ENCODE data around the gene MEI4.
"Not testable (repeated sequence)": the region's sequence is repeated elsewhere in the genome, so short reads cannot be mapped to it uniquely, and the experiment has no call there.

DNA sequence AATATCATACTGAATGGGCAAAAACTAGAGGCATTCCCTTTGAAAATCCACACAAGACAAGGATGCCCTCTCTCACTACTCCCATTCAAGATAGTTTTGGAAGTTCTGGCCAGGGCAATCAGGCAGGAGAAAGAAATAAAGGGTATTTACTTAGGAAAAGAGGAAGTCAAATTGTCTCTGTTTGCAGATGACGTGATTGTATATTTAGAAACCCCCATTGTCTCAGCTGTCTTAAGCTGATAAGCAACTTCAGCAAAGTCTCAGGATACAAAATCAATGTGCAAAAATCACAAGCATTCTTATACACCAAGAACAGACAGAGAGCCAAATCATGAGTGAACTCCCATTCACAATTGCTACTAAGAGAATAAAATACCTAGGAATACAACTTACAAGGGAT lies 99.3 kb downstream of the MEI4 start:
- TF ChIP-seq, protein P1, sequence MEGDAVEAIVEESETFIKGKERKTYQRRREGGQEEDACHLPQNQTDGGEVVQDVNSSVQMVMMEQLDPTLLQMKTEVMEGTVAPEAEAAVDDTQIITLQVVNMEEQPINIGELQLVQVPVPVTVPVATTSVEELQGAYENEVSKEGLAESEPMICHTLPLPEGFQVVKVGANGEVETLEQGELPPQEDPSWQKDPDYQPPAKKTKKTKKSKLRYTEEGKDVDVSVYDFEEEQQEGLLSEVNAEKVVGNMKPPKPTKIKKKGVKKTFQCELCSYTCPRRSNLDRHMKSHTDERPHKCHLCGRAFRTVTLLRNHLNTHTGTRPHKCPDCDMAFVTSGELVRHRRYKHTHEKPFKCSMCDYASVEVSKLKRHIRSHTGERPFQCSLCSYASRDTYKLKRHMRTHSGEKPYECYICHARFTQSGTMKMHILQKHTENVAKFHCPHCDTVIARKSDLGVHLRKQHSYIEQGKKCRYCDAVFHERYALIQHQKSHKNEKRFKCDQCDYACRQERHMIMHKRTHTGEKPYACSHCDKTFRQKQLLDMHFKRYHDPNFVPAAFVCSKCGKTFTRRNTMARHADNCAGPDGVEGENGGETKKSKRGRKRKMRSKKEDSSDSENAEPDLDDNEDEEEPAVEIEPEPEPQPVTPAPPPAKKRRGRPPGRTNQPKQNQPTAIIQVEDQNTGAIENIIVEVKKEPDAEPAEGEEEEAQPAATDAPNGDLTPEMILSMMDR (IDR thresholded peaks at IDR 0.05): not testable (repeated sequence)
- TF ChIP-seq POLR2A (IDR thresholded peaks at IDR 0.05): not testable (repeated sequence)
